Activated gamma-delta T cell treated with anti-CD3 and anti-CD28 coated beads, Interleukin-2, amount 50 U/mL, for 16 hours (primary cell): ENCODE measurements around the gene SHISAL2B.
"Not testable (repeated sequence)": the region's sequence is repeated elsewhere in the genome, so short reads cannot be mapped to it uniquely, and the experiment has no call there.

Experiments
- DNase-seq: peaks from one replicate; pipeline ENCODE4 v3.0.0-alpha.2; 2020; ENCODE audit warnings: low read depth

The SHISAL2B gene

DNA sequence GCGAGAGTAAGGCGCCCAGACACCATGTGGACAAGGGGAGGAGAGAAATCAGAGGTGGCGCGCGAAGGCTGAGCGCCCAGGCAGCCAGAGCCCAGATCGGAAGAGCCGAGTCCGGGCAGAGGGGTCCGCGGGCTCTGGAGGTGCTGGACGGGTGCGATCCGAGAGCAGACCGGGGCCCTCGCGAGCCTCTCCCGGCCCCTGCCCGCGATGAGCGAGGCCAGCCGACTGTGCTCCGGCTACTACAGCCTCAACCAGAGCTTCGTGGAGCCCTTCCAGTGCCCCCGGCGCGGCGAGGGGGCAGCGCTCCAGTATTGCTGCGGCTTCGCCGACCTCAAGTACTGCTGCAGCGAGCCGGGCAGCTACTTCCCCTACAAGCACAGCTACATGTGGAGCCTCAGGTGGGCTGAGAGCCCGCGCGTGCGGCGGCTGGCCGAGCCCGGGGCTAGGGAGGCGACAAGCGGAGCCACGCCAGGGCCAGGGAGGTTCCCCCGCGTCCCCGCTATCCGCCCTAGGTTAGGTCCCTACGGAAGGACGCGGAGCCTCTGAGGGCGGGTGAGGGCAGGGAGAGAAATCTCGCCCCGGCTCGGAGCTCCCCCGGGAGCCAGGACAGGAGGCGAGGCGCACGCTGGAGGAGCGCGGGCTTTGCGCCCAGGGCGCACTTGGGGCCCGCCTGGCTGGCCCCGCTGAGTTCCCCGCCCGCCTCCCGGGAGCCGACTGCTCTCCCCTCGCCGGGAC, at the start of gene SHISAL2B:
SHISAL2B (plus strand) TSS at position 87 of the 735 bp plus-strand sequence; CDS start at position 208, 121 bp downstream.
- DNase-seq: no peak

DNA sequence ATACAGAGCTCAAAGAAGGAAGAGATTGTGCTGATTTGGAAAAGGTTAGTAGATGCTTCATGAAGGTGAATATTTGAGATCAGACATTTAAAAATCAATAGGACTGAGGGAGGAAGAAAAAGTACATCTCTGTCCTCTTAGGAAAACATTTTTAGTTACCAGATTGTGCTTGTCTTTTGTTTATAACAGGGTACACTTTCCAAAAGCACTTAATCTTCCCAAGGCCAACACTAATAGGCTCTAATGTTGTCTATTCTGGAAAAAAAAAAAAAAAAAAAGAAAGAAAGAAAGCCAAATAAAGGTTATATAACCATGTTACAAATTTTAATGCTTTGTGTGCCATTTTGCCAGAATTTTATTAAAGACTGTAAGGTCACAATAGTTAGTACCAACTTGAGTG, 45.5 kb upstream of the SHISAL2B start:
- no peak for DNase-seq

DNA sequence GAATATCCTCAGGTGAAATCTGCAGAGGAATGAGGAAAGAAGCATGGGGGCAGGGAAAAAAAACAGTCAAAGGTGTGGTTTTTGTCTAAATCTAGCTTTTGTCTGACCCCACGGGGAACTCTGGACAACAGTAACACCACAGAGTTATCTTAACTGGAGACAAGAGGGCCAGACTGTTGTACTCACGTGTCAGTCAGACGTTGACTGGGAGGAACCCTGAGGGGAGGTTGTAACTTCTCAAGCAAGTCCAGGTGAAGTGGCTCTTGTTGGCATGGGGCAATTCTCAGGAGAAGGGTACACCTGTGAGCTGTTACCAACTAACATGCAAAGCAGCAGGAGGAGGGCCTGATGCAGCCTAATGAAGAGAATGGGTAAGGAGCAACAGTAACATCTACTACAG, 44.1 kb upstream of the SHISAL2B start:
- DNase-seq: no peak

DNA sequence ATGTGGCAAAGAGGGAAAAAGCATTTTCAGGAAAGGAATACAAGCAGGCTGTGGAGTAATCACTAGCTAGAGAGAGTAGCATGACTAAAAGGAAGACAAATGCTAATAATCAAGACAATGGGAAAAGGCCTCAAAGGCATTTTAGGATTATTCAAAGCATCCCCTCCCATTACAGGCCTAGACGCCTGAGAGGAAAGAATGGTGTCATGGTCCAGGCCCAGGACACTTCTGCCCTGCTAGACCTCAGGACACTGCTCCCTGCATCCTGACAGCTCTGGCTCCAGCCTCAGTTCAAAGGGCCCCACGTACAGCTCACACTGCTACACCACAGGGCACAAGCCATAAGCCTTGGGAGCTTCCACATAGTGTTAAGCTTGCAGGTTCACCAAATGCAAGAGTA, 40.8 kb upstream of the SHISAL2B start:
- no peak for DNase-seq

DNA sequence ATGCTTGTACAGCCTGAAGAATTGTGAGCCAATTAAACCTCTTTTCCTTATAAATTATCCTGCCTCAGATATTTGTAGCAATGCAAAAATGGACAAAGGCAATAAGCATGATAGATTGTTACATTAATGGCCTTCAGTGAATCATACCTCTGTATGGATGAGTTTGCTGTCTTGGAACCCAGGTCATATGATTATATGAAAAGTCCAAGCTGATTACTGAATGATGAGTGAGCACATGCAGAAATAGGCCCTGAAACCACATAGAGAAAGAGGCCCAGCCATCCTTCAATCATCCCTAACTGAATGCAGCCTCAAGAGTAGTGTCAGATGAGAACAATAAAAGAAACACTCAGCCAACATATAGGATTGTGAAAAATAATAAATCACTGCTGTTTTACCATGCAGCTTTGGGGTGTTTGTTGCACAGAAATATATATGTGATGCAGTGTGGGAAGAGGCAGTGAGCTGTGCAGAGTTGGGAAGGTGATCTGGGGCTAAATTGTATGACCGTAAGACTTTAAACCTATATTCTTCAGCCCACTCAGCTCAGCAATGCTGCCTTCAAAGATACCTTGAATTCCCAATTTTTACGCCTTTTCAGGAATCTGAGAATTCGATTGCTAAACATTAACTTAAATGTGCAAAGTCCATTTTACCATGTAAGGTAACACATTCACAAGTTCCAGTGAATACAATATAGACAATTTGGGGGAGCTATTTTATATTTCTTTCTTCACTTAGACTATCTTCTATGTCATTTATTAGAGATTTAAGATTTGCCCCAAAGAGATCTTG, 36.3 kb upstream of the SHISAL2B start:
- no peak for DNase-seq

DNA sequence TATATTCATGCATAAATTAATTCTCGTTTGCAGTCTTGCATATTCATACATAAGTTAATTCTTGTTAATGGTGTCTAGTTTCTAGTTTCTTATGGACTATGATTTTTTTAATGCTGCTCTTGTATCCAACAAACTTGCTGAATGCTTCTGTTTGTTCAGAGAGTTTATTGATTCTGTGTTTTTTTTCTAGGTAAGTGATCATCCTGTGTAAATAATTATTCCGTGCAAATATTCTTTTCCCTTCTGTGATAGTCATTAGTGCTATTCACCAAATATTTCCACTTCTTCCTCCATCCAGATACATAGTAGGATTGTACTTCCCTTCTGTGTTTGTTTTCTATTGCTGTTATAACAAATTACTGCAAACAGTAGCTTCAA, 35.8 kb upstream of the SHISAL2B start:
- DNase-seq: no peak

DNA sequence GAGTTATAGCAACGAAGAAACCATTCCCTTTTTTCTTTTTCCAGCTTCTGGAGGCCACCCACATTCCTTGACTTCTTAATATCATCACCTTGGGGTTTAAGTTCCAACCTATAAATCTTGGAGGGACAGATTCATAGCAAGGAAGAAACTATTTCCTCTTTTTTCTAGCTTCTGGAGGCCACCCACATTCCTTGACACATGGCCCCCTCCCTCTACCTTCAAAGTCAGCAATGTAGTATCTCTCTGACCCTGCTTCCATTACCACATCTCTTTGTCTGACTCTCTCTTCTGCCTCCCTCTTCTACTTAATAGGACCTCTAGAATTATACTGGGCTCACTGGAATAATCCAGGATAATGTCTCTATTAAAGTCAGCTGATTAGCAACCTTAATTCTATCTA, 34.7 kb upstream of the SHISAL2B start:
- no peak for DNase-seq

DNA sequence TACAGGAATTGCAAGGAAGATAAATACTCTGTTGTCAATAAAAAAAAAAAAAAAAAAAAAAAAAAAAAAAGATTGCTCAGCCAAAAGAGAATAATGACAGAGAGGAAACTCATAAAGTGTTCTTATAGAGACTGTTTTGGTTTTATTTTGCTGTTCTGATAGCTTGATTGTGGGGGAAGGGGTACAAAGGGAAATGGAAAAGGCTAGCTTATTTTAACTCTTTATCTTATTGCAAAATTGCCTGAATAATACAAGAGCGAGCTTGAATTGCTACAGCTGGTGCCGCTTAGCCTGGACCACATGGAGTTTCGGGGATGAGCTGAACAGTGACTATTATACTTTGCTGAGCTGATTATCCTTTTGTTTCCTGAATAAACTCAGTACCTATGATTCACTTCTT, 31.0 kb upstream of the SHISAL2B start:
- DNase-seq: no peak

DNA sequence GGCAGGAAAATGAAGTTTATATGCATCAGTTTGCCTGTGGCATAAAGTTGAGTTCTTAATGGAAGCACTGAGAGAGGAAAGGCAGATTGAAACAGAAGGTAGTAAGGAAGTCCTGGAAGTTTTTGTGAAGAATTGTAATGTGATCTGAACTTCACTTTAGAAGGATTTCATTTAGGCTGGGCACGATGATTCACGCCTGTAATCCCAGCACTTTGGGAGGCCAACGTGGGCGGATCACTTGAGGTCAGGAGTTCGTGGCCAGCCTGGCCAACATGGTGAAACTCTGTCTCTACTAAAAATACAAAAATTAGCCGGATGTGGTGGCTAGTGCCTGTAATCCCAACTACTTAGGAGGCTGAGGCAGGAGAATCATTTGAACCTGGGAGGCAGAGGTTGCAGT, 27.1 kb upstream of the SHISAL2B start:
- not testable (repeated sequence) for DNase-seq

DNA sequence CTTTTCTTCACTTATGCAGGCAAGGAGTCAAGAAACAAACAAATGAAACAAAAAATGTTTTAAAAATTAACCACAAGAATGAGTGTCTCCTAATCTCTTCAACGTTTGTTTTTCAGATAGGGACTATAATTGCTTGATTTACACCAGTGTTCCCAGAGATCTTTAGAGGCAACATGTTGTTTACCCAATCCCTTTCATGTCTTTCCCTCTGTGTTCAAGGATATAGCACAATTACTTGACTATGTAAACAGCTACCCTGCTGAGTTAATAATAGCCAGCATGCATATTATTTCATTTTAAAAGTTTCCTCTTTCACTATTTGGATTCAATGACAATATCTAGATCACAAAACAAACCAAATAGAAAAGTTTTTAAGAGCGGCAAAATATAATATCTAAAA, 25.1 kb upstream of the SHISAL2B start:
- no peak for DNase-seq

DNA sequence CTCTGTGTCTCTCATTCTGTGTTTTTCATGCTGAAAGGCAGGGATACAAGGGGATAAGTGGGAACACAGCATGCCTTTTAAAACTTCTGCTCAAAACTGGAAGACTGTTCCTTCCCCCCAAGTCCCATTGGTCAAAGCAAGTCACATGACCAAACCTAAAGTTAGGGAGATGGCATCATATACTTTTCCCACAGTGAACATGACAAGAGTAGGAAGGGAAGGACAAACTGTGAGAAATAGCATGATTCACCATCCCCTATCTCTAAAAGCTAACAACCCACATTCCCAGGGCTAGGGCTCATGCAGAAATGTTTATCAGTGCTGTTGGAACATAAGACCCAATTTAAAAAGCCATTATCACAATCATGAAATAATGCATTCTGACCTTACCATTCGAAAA, 24.2 kb upstream of the SHISAL2B start:
- DNase-seq: no peak

DNA sequence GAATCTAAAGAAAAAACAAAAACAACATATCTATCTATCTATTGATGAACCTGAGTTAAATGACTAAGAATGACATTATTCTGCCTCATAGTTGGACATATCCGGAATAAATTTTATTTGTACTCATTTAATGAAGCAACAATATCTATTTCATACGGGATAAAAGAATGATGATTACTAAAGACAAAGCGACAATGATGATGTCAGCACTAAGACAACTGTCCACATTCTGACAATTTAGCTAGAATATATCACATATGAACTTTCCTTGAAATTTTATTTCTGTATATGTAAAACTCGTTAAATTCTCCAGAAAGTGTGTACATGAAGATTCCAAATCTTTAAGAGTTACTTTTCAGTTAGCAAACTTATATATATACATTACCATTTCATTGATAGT, 23.2 kb upstream of the SHISAL2B start:
- DNase-seq: no peak

DNA sequence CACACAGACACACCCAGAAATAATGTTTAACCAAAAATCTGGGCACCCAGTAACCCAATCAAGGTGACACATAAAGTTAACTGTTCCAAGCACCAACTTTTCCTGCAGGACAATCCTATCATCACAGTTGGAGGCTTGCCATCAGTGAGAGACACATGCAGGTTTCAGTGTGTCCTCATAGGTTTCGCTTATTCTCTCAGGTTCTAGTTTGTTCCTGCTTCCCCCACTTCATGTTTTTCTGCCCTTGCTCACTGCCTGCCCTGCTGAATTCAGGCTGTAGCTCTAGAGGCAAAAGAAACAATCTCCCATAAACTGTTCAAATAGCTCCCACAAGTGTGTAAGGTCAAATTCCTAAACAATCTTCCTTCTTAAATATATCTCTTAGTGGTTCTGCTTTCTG, 20.0 kb upstream of the SHISAL2B start:
- DNase-seq: no peak

DNA sequence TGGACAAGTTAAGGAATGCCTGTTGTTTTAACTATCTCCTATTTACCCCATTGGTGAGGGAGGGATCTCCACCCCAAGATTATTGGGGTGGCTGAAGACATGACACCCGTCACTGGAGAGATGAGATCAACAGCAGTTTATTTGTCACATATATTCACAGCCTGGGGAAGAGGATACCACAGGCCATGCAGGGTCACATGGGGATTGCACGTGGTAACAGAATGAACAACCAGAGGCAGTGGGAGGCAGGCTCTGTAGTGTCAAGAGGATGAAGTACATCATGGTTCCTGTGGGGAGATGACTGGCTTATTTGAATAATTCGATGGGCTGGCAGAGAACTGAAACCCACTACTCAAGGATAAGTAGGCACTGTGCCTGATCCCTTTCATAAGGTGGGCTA, 18.6 kb upstream of the SHISAL2B start:
- no peak for DNase-seq

DNA sequence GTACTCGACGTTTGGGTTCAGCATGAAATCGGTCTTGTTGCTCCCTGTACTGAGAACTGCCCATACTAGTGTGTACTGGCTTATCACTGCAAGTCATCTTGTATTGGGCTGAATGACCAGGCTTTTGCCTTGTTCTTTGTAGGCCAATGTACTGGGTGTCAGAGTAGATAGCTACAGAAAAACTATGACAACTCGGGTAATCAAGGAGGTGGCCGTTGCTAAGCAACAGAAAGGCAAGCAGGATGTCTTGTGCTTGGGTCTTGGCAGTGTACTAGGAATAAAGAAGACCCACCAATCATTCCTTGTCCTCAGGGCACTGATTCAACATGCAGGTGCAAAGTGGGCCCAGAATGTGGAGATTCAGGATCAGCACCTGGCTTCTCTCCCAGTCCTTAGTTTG, 11.9 kb upstream of the SHISAL2B start:
- no peak for DNase-seq

DNA sequence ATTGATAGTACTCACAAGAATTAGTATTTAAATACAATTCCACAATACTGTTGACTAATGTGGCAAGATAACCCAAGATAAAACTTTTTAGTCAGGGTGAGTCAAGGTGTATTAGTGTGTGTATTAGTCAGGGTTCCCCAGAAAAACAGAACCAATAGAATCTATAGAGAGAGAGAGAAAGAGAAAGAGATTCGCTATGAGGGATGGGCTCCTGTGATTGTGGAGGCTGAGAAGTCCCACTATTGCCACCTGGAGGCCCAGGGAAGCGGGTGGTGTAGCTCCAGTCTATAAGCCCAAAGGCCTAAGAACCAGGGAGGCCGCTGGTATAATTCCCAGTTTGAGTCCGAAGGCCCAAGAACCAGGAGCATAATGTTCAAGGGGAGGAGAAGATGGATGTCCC, 10.0 kb upstream of the SHISAL2B start:
- no peak for DNase-seq

DNA sequence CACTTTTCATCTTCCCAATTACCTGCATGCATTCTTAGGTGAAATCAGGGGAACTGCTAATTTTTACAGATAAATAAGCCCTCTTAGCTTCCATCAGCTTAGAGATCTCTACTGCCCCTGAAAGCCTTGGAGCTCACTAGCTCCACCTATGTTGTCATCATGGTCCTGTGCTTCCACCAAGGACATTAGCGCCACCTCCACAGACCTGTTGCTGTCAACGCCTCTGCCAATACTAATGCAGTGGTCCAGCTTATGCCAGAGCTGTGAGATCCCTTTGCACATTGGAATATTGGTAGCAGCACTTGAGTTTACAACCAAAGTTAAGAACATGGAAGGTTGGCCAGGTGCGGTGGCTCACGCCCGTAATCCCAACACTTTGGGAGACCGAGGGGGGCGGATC, 7.7 kb upstream of the SHISAL2B start:
- DNase-seq: no peak

DNA sequence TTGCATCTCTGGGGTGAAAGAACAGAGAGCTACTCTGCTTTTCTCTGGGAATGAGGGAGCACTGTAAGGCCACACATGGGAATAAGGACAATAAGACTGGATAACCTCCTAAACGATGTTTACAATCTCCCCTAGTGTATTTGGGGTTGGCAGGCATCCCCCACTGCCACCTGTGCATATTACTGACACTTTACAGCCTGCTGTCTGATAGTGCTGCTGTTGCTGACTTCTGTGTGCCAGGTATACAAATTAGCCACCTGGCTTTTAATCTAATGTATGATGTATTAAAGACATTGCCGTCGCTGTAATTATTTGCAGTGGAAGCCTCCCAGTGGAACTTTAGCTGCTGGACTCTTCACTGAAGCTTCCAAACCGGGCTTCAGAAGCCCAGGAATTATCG, 4.4 kb upstream of the SHISAL2B start:
- DNase-seq: no peak

DNA sequence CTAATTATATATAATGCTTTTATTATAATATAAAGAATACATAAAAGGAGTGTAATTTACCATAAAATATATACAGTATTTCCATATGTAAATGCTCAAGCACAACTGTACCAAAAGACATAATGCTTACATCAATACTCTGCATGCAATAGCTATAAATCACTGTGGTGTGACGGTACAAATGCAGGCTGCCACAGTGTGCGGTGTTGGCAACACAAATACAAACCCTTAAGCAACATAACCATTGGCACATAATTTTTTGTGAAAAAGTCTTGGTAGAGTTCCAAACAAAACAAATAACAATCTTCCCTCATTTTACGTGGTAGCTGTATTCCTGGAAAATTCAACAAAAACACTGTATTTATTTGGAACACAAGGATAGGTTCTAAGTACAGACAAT, 1.9 kb upstream of the SHISAL2B start:
- DNase-seq: no peak

DNA sequence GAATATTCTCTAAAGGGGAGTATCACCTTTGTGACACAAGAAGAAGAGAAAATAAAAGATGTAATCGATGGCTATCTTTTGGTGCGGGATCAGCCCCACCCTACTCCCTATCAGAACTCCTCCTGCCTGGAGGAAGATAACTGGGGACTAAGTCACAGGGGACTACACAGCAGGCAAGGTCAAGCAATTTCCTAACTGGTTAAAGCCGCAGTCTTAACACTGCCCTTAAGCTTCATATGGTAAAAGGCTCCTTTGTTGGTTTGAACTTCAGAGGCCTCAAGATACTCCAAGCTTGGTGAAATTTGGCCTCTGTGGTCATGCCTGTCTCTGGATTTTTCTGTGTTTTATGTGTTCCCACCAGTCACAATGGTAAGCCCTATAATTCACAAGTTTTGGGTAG, 1.3 kb upstream of the SHISAL2B start:
- no peak for DNase-seq

DNA sequence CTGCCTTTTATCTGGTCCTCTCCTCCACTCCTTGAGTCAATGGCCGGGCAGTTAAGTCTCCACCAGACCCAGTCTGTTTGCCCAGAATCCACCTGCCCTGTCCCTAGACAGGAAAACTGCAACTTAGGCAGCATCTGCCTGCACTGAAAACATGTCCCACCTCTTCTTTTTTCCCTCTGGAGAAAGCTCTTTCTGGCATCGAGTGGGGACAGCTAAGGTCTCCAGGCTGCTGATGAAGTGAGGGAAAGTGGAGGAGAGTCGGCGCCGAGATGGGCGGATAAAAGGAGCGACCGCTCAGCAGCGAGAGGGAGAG, 243 bp upstream of the SHISAL2B start:
- no peak for DNase-seq

DNA sequence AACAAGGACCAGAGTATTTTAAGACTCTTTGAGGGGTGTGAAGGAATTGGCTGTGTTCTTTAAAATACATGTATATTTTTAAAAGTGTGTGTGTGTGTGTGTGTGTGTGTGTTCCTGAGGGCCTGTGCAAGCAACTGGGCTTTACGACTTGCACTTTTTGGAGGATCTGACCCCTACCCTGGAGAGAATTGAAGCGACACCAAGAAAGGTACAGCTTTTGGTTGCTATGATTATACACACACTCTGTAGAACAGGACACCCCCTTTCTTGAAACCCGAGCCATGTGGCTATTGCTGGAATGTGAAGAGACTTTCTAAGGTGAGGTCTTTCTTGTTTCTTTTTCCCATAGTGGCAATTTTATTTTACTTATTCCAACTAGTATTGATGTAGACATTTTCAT, 988 bp downstream of the SHISAL2B start:
- no peak for DNase-seq

DNA sequence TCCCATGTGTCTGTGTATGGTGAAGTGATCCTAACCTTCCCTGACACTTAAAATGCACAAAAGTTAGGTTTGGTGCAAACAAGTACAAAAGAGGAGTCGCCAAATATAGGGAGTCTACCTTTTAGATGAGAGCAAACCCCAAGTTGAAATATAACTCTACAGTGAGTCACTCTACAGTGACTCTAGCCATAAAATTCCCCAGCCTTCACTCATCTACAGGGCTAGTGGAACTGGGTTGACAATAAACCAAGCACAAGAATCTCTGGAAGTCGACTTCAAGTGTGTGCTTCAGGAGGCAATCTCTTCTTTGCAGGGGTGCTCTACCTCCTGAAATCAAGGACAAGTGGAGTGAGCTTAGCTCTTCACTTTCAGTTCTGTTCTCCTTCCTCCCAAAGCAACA, 3.3 kb downstream of the SHISAL2B start:
- DNase-seq: no peak

DNA sequence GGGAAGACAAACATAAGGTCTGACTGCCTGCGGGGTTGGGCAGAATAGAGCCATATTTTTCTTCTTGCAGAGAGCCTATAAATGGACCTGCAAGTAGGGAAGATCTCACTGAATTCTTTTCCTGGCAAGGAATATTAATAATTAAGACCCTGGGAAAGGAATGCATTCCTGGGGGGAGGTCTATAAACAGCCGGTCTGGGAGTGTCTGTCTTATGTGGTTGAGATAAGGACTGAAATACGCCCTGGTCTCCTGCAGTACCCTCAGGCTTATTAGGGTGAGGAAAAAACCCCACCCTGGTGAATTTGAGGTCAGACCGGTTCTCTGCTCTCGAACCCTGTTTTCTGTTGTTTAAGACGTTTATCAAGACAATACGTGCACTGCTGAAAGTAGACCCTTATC, 6.1 kb downstream of the SHISAL2B start:
- DNase-seq: not testable (repeated sequence)
